ENCODE measurements around the gene PRDX1. TPM values are rescaled to one million over a fixed set of nuclear protein-coding genes. Genes with fewer than 3 reads are reported as not detected.
"Not testable (repeated sequence)": the region's sequence is repeated elsewhere in the genome, so short reads cannot be mapped to it uniquely, and the experiment has no call there.

Gene PRDX1
- total RNA-seq, 6 experiments from 2014 or later = 315 to 672 (median 358) TPM

DNA sequence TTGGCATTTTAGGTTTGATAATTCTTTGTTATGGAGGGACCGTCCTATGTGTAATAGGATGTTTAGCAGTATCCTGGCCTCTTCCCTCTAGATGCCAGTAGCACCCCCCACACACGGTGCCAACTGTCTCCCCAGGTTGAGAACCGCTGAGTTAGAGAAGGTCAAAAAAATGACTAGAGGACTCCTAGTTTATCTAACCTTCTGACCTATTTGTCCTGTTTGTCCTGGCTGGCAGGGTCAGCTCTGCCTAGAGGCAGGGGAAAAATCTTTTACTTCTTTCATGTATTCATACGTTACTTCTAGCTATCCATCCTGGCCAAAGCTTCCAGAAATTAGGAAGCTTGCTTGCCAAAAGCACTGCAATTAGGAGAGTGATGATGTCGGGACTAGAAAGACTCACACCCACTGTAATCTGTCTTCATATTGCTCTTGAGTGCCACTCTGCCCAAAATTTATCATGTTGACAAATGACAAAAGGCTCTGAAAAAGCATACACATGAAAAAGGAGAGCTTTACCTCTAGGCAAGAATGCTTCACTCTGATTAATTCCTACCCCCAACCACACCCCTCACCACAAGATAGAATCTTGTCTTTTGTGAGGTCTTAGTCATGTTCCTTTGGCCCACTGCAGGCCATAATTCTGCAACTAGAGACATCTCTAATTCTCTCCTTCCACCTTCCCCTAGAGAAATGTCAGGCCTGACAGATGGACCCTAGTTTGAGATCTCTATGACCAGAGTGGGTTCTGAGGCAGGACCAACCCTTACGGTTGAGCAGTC is 14.5 kb upstream of the PRDX1 start:
- Histone ChIP-seq H3K9me3 (no peaks in the 10 kb centered on the region), H3K36me3 (no peaks in the 10 kb centered on the region), H3K27ac (peak overlapping the region in 1 of 3 donors; percentile 13), H3K27me3 (no peaks in the 10 kb centered on the region), H3K4me3 (no peak overlapping the region), H3K4me1 (peaks cover 0 to 20% (median 6%) of the 10 kb centered on the region in 4 donors)
- intact Hi-C loops (cut with DNase I) = no loop called here
- no peak for DNase-seq
- TF ChIP-seq, protein P1, sequence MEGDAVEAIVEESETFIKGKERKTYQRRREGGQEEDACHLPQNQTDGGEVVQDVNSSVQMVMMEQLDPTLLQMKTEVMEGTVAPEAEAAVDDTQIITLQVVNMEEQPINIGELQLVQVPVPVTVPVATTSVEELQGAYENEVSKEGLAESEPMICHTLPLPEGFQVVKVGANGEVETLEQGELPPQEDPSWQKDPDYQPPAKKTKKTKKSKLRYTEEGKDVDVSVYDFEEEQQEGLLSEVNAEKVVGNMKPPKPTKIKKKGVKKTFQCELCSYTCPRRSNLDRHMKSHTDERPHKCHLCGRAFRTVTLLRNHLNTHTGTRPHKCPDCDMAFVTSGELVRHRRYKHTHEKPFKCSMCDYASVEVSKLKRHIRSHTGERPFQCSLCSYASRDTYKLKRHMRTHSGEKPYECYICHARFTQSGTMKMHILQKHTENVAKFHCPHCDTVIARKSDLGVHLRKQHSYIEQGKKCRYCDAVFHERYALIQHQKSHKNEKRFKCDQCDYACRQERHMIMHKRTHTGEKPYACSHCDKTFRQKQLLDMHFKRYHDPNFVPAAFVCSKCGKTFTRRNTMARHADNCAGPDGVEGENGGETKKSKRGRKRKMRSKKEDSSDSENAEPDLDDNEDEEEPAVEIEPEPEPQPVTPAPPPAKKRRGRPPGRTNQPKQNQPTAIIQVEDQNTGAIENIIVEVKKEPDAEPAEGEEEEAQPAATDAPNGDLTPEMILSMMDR (IDR thresholded peaks at IDR 0.05) = no peak
- ATAC-seq = peak; percentile 73 to 88 (median 78)
- 28% methylated on average over 5 of the region's 6 CpGs for WGBS (ENCODE audit: insufficient coverage, low coverage, low lambda C conversion rate, missing lambda C conversion rate)

DNA sequence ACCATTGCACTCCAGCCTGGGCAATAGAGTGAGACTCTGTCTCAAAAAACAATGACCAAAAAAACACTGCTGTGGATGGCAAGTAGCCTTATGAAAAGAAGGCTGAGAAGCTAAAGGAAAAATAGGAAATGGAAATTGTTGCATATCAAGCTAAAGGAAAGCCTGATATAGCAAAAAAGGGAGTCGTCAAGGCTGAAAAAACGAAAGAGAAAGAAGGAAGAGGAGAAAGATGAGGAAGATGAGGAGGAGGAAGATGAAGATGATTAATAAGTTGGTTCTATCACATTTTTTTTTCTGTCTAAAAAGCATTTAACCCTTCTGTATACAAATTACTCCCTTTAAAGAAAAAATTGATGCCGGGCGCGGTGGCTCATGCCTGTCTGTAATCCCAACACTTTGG is 10.2 kb upstream of the PRDX1 start:
- no peaks in the 10 kb centered on the region for H3K36me3 ChIP-seq
- ATAC-seq (peak in 1 of 4 donors; percentile 18), DNase-seq (no peak)
- intact Hi-C loops (cut with DNase I) = no loop called here
- H3K4me1 ChIP-seq = peaks cover 0 to 20% (median 6%) of the 10 kb centered on the region in 4 donors
- WGBS (ENCODE audit: insufficient coverage, low coverage, low lambda C conversion rate, missing lambda C conversion rate) = 34% methylated on average over 2 of the region's 5 CpGs
- H3K4me3 ChIP-seq = no peak overlapping the region
- H3K27ac ChIP-seq = no peak overlapping the region
- no peaks in the 10 kb centered on the region for H3K27me3 ChIP-seq
- no peak for TF ChIP-seq POLR2A (IDR thresholded peaks at IDR 0.05)
- TF ChIP-seq, protein P1 (IDR thresholded peaks at IDR 0.05) = no peak
- no peaks in the 10 kb centered on the region for H3K9me3 ChIP-seq

GRCh38 chr1:45530632-45531135 is 9.0 kb upstream of the PRDX1 start:
- no peaks in the 10 kb centered on the region for H3K36me3 ChIP-seq
- H3K27me3 ChIP-seq = no peaks in the 10 kb centered on the region
- WGBS (ENCODE audit: insufficient coverage, low coverage, low lambda C conversion rate, missing lambda C conversion rate) = 83% methylated on average over 2 of the region's 11 CpGs
- ATAC-seq (no peak), DNase-seq (no peak)
- intact Hi-C loops (cut with DNase I) = no loop called here
- no peak overlapping the region for H3K27ac ChIP-seq
- no peaks in the 10 kb centered on the region for H3K9me3 ChIP-seq
- H3K4me3 ChIP-seq = no peak overlapping the region
- TF ChIP-seq POLR2A (IDR thresholded peaks at IDR 0.05) = no peak
- TF ChIP-seq, protein P1 (IDR thresholded peaks at IDR 0.05) = no peak
- peaks cover 0 to 19% (median 3%) of the 10 kb centered on the region in 4 donors for H3K4me1 ChIP-seq

- WGBS (ENCODE audit: insufficient coverage, low coverage, low lambda C conversion rate, missing lambda C conversion rate) = 100% methylated on average over 1 of the region's 1 CpG
- Histone ChIP-seq H3K27me3 (no peaks in the 10 kb centered on the region), H3K4me3 (no peak overlapping the region), H3K36me3 (no peaks in the 10 kb centered on the region), H3K27ac (no peak overlapping the region), H3K4me1 (peaks cover 0 to 16% (median 4%) of the 10 kb centered on the region in 4 donors), H3K9me3 (no peaks in the 10 kb centered on the region)
- no peak for TF ChIP-seq POLR2A (IDR thresholded peaks at IDR 0.05)
- TF ChIP-seq, protein P1 (IDR thresholded peaks at IDR 0.05) = no peak
- peak in 1 of 3 donors; percentile 65 for DNase-seq
- peak in 3 of 4 donors; percentile 20 to 34 (median 27) for ATAC-seq
- intact Hi-C loops (cut with DNase I) = no loop called here
These were observed 4.5 kb upstream of the PRDX1 start for GRCh38 chr1:45526135-45526644.

GRCh38 chr1:45523975-45524374 is 2.3 kb upstream of the PRDX1 start:
- H3K27me3 ChIP-seq; ATAC-seq; H3K36me3 ChIP-seq; DNase-seq; intact Hi-C loops (cut with DNase I); H3K4me3 ChIP-seq; H3K27ac ChIP-seq; H3K9me3 ChIP-seq: not testable (repeated sequence)
- 86% methylated on average over 10 of the region's 10 CpGs for WGBS (ENCODE audit: insufficient coverage, low coverage, low lambda C conversion rate, missing lambda C conversion rate)
- peaks cover 0 to 23% (median 7%) of the 10 kb centered on the region in 4 donors for H3K4me1 ChIP-seq

DNA sequence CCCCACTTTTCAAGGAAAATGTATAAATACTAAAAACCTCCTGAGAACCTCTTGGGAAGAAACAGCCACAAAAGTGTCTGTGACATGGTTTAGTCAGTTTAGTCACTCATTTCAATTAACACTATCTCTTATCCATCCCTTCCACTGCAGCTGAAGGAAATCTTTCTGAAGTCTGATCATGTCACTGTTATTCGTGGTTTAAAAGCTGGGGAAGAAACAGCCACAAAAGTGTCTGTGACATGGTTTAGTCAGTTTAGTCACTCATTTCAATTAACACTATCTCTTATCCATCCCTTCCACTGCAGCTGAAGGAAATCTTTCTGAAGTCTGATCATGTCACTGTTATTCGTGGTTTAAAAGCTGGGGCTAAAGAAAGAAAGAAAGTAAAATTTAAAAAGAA is 1.8 kb upstream of the PRDX1 start:
- 51% methylated on average over 2 of the region's 2 CpGs for WGBS (ENCODE audit: insufficient coverage, low coverage, low lambda C conversion rate, missing lambda C conversion rate)
- DNase-seq; H3K27me3 ChIP-seq; intact Hi-C loops (cut with DNase I); H3K9me3 ChIP-seq; H3K4me3 ChIP-seq; H3K36me3 ChIP-seq; ATAC-seq; H3K27ac ChIP-seq: not testable (repeated sequence)
- peaks cover 0 to 27% (median 9%) of the 10 kb centered on the region in 4 donors for H3K4me1 ChIP-seq

All from right lobe of liver (tissue), 6 donors.